HEK293T (cell line): ENCODE data around the gene DBN1.

Source experiments
- ARNT ChIP-seq: fragments of 450-650 bp; IDR thresholded peaks from 2 replicates; pipeline ENCODE4 v1.6.1; 2017; ENCODE audit warnings: mild to moderate bottlenecking
- NFRKB ChIP-seq: fragments of 450-650 bp; IDR thresholded peaks from 2 replicates; pipeline ENCODE4 v1.6.1; 2016; ENCODE audit warnings: mild to moderate bottlenecking, moderate library complexity
- SP1 ChIP-seq: fragments of 450-650 bp; IDR thresholded peaks from 2 replicates; pipeline ENCODE4 v1.6.1; 2017
- SUZ12 ChIP-seq: fragments of 450-650 bp; IDR thresholded peaks from 2 replicates; pipeline ENCODE4 v1.6.1; 2016; ENCODE audit warnings: mild to moderate bottlenecking
- TARDBP ChIP-seq: fragments of 450-650 bp; IDR thresholded peaks from 2 replicates; pipeline ENCODE4 v1.6.1; 2016
- ZNF384 ChIP-seq: fragments of 450-650 bp; IDR thresholded peaks from 2 replicates; pipeline ENCODE4 v1.6.1; 2016

DNA sequence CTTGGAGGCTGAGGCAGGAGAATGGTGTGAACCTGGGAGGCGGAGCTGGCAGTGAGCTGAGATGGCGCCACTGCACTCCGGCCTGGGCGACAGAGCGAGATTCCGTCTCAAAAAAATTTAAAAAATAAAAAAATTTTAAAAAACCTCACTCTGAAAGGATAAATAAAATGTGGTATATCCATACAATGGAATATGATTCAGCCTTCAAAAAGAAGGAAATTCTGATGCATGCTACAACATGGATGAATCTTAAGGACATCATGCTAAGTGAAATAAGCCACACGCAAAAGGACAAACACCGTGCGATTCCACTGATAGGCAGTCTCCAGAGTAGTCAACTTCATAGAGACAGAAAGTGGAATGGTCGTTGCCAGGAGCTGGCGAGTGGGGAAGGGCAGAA, 8.4 kb downstream of the DBN1 start:
- TF ChIP-seq SP1, result no peak
- no peak for TF ChIP-seq SUZ12
- no peak for TF ChIP-seq TARDBP
- TF ChIP-seq NFRKB, result no peak
- no peak for TF ChIP-seq ZNF384
- no peak for TF ChIP-seq ARNT
